DMS79 (cell line): ENCODE data around the gene PTPRC.

Source experiments
- DNase-seq: peaks from one replicate; lab custom pipeline; 2025; lab: John Stamatoyannopoulos, UW

The PTPRC gene

GRCh38 chr1:198761859-198762616, 123.2 kb downstream of the PTPRC start:
- no peak for DNase-seq

GRCh38 chr1:198763298-198763714, 124.5 kb downstream of the PTPRC start:
- DNase-seq = no peak

- no peak for DNase-seq
Measured at GRCh38 chr1:198764748-198765147, 125.9 kb downstream of the PTPRC start.

GRCh38 chr1:198765416-198765815, 126.6 kb downstream of the PTPRC start:
- DNase-seq = no peak

GRCh38 chr1:198771563-198772153, 132.8 kb downstream of the PTPRC start:
- no peak for DNase-seq

GRCh38 chr1:198772626-198773025, 133.8 kb downstream of the PTPRC start:
- DNase-seq = no peak

- DNase-seq = no peak
Measured at GRCh38 chr1:198773030-198773429, 134.2 kb downstream of the PTPRC start.

GRCh38 chr1:198773523-198773922, 134.7 kb downstream of the PTPRC start:
- no peak for DNase-seq

GRCh38 chr1:198774421-198774820, 135.6 kb downstream of the PTPRC start:
- no peak for DNase-seq

- no peak for DNase-seq
Measured at GRCh38 chr1:198775606-198776005, 136.8 kb downstream of the PTPRC start.

GRCh38 chr1:198776602-198777029, 137.8 kb downstream of the PTPRC start:
- no peak for DNase-seq

- no peak for DNase-seq
Measured at GRCh38 chr1:198778049-198778448, 139.2 kb downstream of the PTPRC start.

GRCh38 chr1:198780376-198780775, 141.5 kb downstream of the PTPRC start:
- no peak for DNase-seq

- DNase-seq = no peak
Measured at GRCh38 chr1:198788561-198789064, 149.8 kb downstream of the PTPRC start.

GRCh38 chr1:198793714-198794113, 154.9 kb downstream of the PTPRC start:
- DNase-seq = no peak

GRCh38 chr1:198794498-198794897, 155.7 kb downstream of the PTPRC start:
- DNase-seq = no peak

GRCh38 chr1:198797656-198798055, 158.8 kb downstream of the PTPRC start:
- DNase-seq = no peak

GRCh38 chr1:198798923-198799386, 160.1 kb downstream of the PTPRC start:
- DNase-seq = no peak

- DNase-seq = no peak
Measured at GRCh38 chr1:198805498-198806151, 166.8 kb downstream of the PTPRC start.

GRCh38 chr1:198806861-198807260, 168.0 kb downstream of the PTPRC start:
- no peak for DNase-seq
